Measurements from ENCODE around the gene BICD1.

Gene BICD1

GRCh38 chr12:32305163-32305562 lies 198.5 kb downstream of the BICD1 start:
- TF ChIP-seq YY1 (IDR thresholded peaks at IDR 0.05; ENCODE audit: low read depth): no peak
- TF ChIP-seq TCF12 (IDR thresholded peaks at IDR 0.05; ENCODE audit: low read depth): no peak
- no peak for TF ChIP-seq TEAD4 (IDR thresholded peaks at IDR 0.05)
- TF ChIP-seq RAD21 (IDR thresholded peaks at IDR 0.05; ENCODE audit: low read depth): peak; percentile 77

GRCh38 chr12:32307326-32307725 lies 200.7 kb downstream of the BICD1 start:
- TF ChIP-seq TCF12 (IDR thresholded peaks at IDR 0.05; ENCODE audit: low read depth) (no peak), MAX (IDR thresholded peaks at IDR 0.05) (no peak), CEBPB (IDR thresholded peaks at IDR 0.05) (no peak), REST (IDR thresholded peaks at IDR 0.05; ENCODE audit: low read depth) (no peak), EGR1 (IDR thresholded peaks at IDR 0.05) (no peak), RAD21 (IDR thresholded peaks at IDR 0.05; ENCODE audit: low read depth) (no peak), NFIC (IDR thresholded peaks at IDR 0.05) (no peak), TEAD4 (IDR thresholded peaks at IDR 0.05) (no peak)

GRCh38 chr12:32309811-32310736 lies 203.4 kb downstream of the BICD1 start:
- peak; percentile 52; the same call in 1 of the 2 replicates for TF ChIP-seq MAX (IDR thresholded peaks at IDR 0.05)
- 0 out of 2 replicates have a peak, but pooled peaks have one; percentile 22 for TF ChIP-seq NFIC (IDR thresholded peaks at IDR 0.05)
- TF ChIP-seq EGR1 (IDR thresholded peaks at IDR 0.05): no peak

- TF ChIP-seq CEBPB (IDR thresholded peaks at IDR 0.05) (no peak), RAD21 (IDR thresholded peaks at IDR 0.05; ENCODE audit: low read depth) (peak; percentile 65), CREB1 (IDR thresholded peaks at IDR 0.05; ENCODE audit: low read depth) (no peak)
These were observed 205.5 kb downstream of the BICD1 start for GRCh38 chr12:32312049-32312670.

GRCh38 chr12:32322354-32322753 lies 215.7 kb downstream of the BICD1 start:
- TF ChIP-seq TEAD4 (IDR thresholded peaks at IDR 0.05): no peak
- no peak for TF ChIP-seq RAD21 (IDR thresholded peaks at IDR 0.05; ENCODE audit: low read depth)
- no peak for TF ChIP-seq FOXM1 (IDR thresholded peaks at IDR 0.05; ENCODE audit: borderline replicate concordance, low read depth)
- no peak for TF ChIP-seq CREB1 (IDR thresholded peaks at IDR 0.05; ENCODE audit: low read depth)
- TF ChIP-seq TAF1 (IDR thresholded peaks at IDR 0.05; ENCODE audit: low read depth): no peak
- no peak for TF ChIP-seq EGR1 (IDR thresholded peaks at IDR 0.05)
- TF ChIP-seq ZBTB7A (IDR thresholded peaks at IDR 0.05; ENCODE audit: low read depth): no peak
- no peak for TF ChIP-seq TCF12 (IDR thresholded peaks at IDR 0.05; ENCODE audit: low read depth)
- no peak for TF ChIP-seq REST (IDR thresholded peaks at IDR 0.05; ENCODE audit: low read depth)
- no peak for TF ChIP-seq YY1 (IDR thresholded peaks at IDR 0.05; ENCODE audit: low read depth)
- TF ChIP-seq CEBPB (IDR thresholded peaks at IDR 0.05): no peak
- no peak for TF ChIP-seq USF1 (IDR thresholded peaks at IDR 0.05)
- TF ChIP-seq EP300 (IDR thresholded peaks at IDR 0.05; ENCODE audit: borderline replicate concordance): no peak
- TF ChIP-seq MAX (IDR thresholded peaks at IDR 0.05): no peak
- TF ChIP-seq NFIC (IDR thresholded peaks at IDR 0.05): no peak

- TF ChIP-seq EGR1 (IDR thresholded peaks at IDR 0.05) (no peak), EP300 (IDR thresholded peaks at IDR 0.05; ENCODE audit: borderline replicate concordance) (no peak), MAX (IDR thresholded peaks at IDR 0.05) (no peak), REST (IDR thresholded peaks at IDR 0.05; ENCODE audit: low read depth) (no peak), TEAD4 (IDR thresholded peaks at IDR 0.05) (no peak), TCF12 (IDR thresholded peaks at IDR 0.05; ENCODE audit: low read depth) (no peak), ZBTB7A (IDR thresholded peaks at IDR 0.05; ENCODE audit: low read depth) (no peak), TAF1 (IDR thresholded peaks at IDR 0.05; ENCODE audit: low read depth) (no peak), NFIC (IDR thresholded peaks at IDR 0.05) (no peak), CEBPB (IDR thresholded peaks at IDR 0.05) (no peak), FOXM1 (IDR thresholded peaks at IDR 0.05; ENCODE audit: borderline replicate concordance, low read depth) (no peak)
These were observed 224.5 kb downstream of the BICD1 start for GRCh38 chr12:32331133-32331532.
